HepG2 (cell line): ENCODE results near the gene ADGRG1. TPM values are rescaled to one million over a fixed set of nuclear protein-coding genes. Genes with fewer than 3 reads are reported as not detected.
A peak's percentile ranks its signal among the peaks of the same experiment; 100 is the strongest.

ENCODE experiments used
- CBFB ChIP-seq: sonication (generic); formaldehyde crosslinking; IDR thresholded peaks from 2 replicates; pipeline ENCODE4 v1.4.0; 2020; ENCODE audit warnings: missing genetic modification reagents
- DNMT3B ChIP-seq: conservative IDR thresholded peaks from 2 replicates; pipeline ENCODE4 v1.6.1; 2016; ENCODE audit warnings: missing biosample characterization, control low read depth
- FIP1L1 ChIP-seq: fragments of 200-400 bp; formaldehyde crosslinking; IDR thresholded peaks from 2 replicates; pipeline ENCODE4 v1.6.1; 2018; ENCODE audit warnings: low read depth, mild to moderate bottlenecking, low read length, moderate library complexity, borderline replicate concordance; ENCODE audit not compliant: insufficient read depth
- GLI4 ChIP-seq: sonication (generic); formaldehyde crosslinking; IDR thresholded peaks from 2 replicates; pipeline ENCODE4 v1.5.1; 2020; ENCODE audit warnings: missing genetic modification reagents, mild to moderate bottlenecking, moderate library complexity, borderline replicate concordance
- KDM5A ChIP-seq: fragments of 200-600 bp; sonication (generic); IDR thresholded peaks from 2 replicates; pipeline ENCODE4 v1.7.0; 2018; ENCODE audit warnings: antibody characterized with exemption, mild to moderate bottlenecking, low read length, borderline replicate concordance
- KLF12 ChIP-seq: sonication (generic); formaldehyde crosslinking; IDR thresholded peaks from 2 replicates; pipeline ENCODE4 v1.4.0; 2020; ENCODE audit warnings: missing genetic modification reagents, borderline replicate concordance
- MAFK ChIP-seq, 2 experiments: IDR thresholded peaks in 1 of 2; conservative IDR thresholded peaks in 1 of 2; 2 replicates each; pipeline ENCODE4 v1.6.1; 2011; ENCODE audit warnings: improper control_type of control experiment in 2 of 2, low read length in 2 of 2
- MED8 ChIP-seq: sonication (generic); formaldehyde crosslinking; IDR thresholded peaks from 2 replicates; pipeline ENCODE4 v1.8.1; 2023; ENCODE audit warnings: mild to moderate bottlenecking, missing genetic modification reagents; ENCODE audit not compliant: insufficient replicate concordance
- NBN ChIP-seq: fragments of 450-650 bp; conservative IDR thresholded peaks from 2 replicates; pipeline ENCODE4 v1.6.1; 2017
- POLR2AphosphoS2 ChIP-seq: IDR thresholded peaks from 2 replicates; pipeline ENCODE4 v1.6.1; 2011; ENCODE audit warnings: low read depth, low read length, improper control_type of control experiment
- SP140L ChIP-seq: sonication (generic); formaldehyde crosslinking; IDR thresholded peaks from 2 replicates; pipeline ENCODE4 v1.4.0; 2020; ENCODE audit warnings: missing genetic modification reagents, borderline replicate concordance
- SP2 ChIP-seq: sonication (generic); formaldehyde crosslinking; IDR thresholded peaks from 2 replicates; pipeline ENCODE4 v1.5.1; 2020; ENCODE audit warnings: mild to moderate bottlenecking, missing genetic modification reagents
- TOE1 ChIP-seq: sonication (generic); formaldehyde crosslinking; IDR thresholded peaks from 2 replicates; pipeline ENCODE4 v1.4.0; 2020; ENCODE audit warnings: mild to moderate bottlenecking, missing genetic modification reagents
- U2AF2 ChIP-seq: fragments of 200-400 bp; formaldehyde crosslinking; IDR thresholded peaks from 2 replicates; pipeline ENCODE4 v1.6.1; 2017; ENCODE audit warnings: low read depth, mild to moderate bottlenecking, low read length
- ZFP37 ChIP-seq: sonication (generic); formaldehyde crosslinking; IDR thresholded peaks from 2 replicates; pipeline ENCODE4 v1.4.0; 2020; ENCODE audit warnings: missing genetic modification reagents, borderline replicate concordance
- ZFP41 ChIP-seq: sonication (generic); formaldehyde crosslinking; IDR thresholded peaks from 2 replicates; pipeline ENCODE4 v1.4.0; 2020; ENCODE audit warnings: mild to moderate bottlenecking, missing genetic modification reagents, borderline replicate concordance
- ZFP82 ChIP-seq: sonication (generic); formaldehyde crosslinking; IDR thresholded peaks from 2 replicates; pipeline ENCODE4 v1.5.1; 2020; ENCODE audit warnings: mild to moderate bottlenecking, missing genetic modification reagents, borderline replicate concordance
- ZFX ChIP-seq: sonication (generic); formaldehyde crosslinking; IDR thresholded peaks from 2 replicates; pipeline ENCODE4 v1.4.0; 2020; ENCODE audit warnings: mild to moderate bottlenecking, low read depth, missing genetic modification reagents, moderate library complexity
- ZFYVE20 ChIP-seq: sonication (generic); formaldehyde crosslinking; IDR thresholded peaks from 2 replicates; pipeline ENCODE4 v1.8.0; 2023; ENCODE audit warnings: low read depth, mild to moderate bottlenecking, moderate library complexity, missing genetic modification reagents, borderline replicate concordance
- ZIK1 ChIP-seq: sonication (generic); formaldehyde crosslinking; IDR thresholded peaks from 2 replicates; pipeline ENCODE4 v1.5.0; 2020; ENCODE audit warnings: mild to moderate bottlenecking, low read depth, missing genetic modification reagents, borderline replicate concordance
- ZNF207 ChIP-seq: fragments of 450-650 bp; IDR thresholded peaks from 2 replicates; pipeline ENCODE4 v1.6.1; 2016; ENCODE audit warnings: antibody characterized with exemption, borderline replicate concordance
- ZNF530 ChIP-seq: sonication (generic); formaldehyde crosslinking; IDR thresholded peaks from 2 replicates; pipeline ENCODE4 v1.5.0; 2020; ENCODE audit warnings: low read depth, mild to moderate bottlenecking, missing genetic modification reagents
- ZNF614 ChIP-seq: IDR thresholded peaks from 2 replicates; pipeline ENCODE4 v1.6.1; 2018; ENCODE audit warnings: missing biosample characterization, missing genetic modification reagents, inconsistent platforms, borderline replicate concordance
- ZNF678 ChIP-seq: sonication (generic); formaldehyde crosslinking; IDR thresholded peaks from 2 replicates; pipeline ENCODE4 v1.4.0; 2020; ENCODE audit warnings: mild to moderate bottlenecking, missing genetic modification reagents
- ZNF75D ChIP-seq: sonication (generic); formaldehyde crosslinking; IDR thresholded peaks from 2 replicates; pipeline ENCODE4 v1.8.1; 2023; ENCODE audit warnings: missing genetic modification reagents, mild to moderate bottlenecking, borderline replicate concordance
- polyA plus RNA-seq, 8 experiments: library from polyadenylated mRNA; depleted of rRNA in 3 of 8; stranded (reverse) in 7 of 8; unstranded in 1 of 8; fragments of >200 nt; fragmentation: Illumina TruSeq in 4 of 8; extraction: Trizol in 4 of 8; gene quantifications; 2 replicates each; pipeline versions ENCODE4 v1.2.1 to v1.2.3, GENCODE V29; 2011 to 2016; ENCODE audit warnings: low read depth in 4 of 8, missing spikeins in 1 of 8, mixed read lengths in 1 of 8; ENCODE audit not compliant: insufficient read depth in 1 of 8
- total RNA-seq, 5 experiments: library from RNA; depleted of rRNA; stranded (reverse); fragments of >200 nt; fragmentation: Illumina TruSeq; extraction: Trizol; gene quantifications; 2 replicates each; pipeline ENCODE4 v1.2.3, GENCODE V29; 2016; ENCODE audit warnings: low read depth in 1 of 5
- TF ChIP-seq, protein P1 (sequence below): sonication (generic); formaldehyde crosslinking; IDR thresholded peaks from 2 replicates; pipeline ENCODE4 v1.8.0; 2022; ENCODE audit warnings: mild to moderate bottlenecking, missing genetic modification reagents, moderate library complexity
- TF ChIP-seq, protein P2 (sequence below): sonication (generic); formaldehyde crosslinking; IDR thresholded peaks from 2 replicates; pipeline ENCODE4 v1.4.0; 2020; ENCODE audit warnings: missing genetic modification reagents
- TF ChIP-seq, protein P3 (sequence below): sonication (generic); formaldehyde crosslinking; IDR thresholded peaks from 2 replicates; pipeline ENCODE4 v1.5.0; 2020; ENCODE audit warnings: missing genetic modification reagents, mild to moderate bottlenecking, borderline replicate concordance

Gene ADGRG1
- total and polyA plus RNA-seq, 2 of the 13 experiments (the other 11 are each of a cell fraction or from before 2014, with no cell fraction given) = 2.7 to 5.9 TPM

DNA sequence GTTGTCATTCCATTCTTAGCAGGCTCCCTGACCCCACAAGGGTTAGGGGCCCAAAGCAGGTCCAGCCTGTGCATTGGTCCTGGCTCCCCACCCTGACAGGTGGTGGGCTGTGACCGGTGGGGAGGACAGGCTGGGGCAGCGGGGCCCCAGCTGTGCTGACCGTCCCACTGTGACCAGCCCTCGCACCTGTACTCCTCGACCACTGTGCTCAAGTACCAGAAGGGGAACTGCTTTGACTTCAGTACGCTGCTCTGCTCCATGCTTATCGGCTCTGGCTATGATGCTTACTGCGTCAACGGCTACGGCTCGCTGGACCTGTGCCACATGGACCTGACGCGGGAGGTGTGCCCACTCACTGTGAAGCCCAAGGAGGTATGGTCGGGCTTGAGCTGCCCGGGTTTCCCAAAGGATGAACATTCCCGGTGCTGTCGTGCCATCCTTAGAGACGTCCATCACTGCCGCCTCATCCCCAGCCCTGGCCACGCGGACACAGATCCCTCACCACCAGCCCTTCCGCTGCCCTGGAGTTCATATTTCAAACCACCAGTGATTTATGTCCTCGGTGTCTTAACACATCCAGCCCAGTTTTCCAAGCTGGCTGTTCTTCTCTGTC, 73.4 kb downstream of the ADGRG1 start (continued):
- no peak for TF ChIP-seq CBFB (CRISPR knock-in tag)
- no peak for TF ChIP-seq GLI4 (CRISPR knock-in tag)
- TF ChIP-seq POLR2AphosphoS2 = no peak
- TF ChIP-seq MAFK (conservative IDR thresholded peaks at IDR 0.05 in 1 of 2, IDR thresholded peaks at IDR 0.05 in 1 of 2; ENCODE audit: low read length in 2 of 2) = no peak
- no peak for TF ChIP-seq TOE1 (CRISPR knock-in tag)
- no peak for TF ChIP-seq ZNF530 (CRISPR knock-in tag)
- no peak for TF ChIP-seq ZFYVE20 (CRISPR knock-in tag)
- TF ChIP-seq, protein P1, sequence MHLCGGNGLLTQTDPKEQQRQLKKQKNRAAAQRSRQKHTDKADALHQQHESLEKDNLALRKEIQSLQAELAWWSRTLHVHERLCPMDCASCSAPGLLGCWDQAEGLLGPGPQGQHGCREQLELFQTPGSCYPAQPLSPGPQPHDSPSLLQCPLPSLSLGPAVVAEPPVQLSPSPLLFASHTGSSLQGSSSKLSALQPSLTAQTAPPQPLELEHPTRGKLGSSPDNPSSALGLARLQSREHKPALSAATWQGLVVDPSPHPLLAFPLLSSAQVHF (CRISPR knock-in tag) = no peak
- no peak for TF ChIP-seq FIP1L1
- TF ChIP-seq, protein P2, sequence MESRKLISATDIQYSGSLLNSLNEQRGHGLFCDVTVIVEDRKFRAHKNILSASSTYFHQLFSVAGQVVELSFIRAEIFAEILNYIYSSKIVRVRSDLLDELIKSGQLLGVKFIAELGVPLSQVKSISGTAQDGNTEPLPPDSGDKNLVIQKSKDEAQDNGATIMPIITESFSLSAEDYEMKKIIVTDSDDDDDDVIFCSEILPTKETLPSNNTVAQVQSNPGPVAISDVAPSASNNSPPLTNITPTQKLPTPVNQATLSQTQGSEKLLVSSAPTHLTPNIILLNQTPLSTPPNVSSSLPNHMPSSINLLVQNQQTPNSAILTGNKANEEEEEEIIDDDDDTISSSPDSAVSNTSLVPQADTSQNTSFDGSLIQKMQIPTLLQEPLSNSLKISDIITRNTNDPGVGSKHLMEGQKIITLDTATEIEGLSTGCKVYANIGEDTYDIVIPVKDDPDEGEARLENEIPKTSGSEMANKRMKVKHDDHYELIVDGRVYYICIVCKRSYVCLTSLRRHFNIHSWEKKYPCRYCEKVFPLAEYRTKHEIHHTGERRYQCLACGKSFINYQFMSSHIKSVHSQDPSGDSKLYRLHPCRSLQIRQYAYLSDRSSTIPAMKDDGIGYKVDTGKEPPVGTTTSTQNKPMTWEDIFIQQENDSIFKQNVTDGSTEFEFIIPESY (CRISPR knock-in tag) = peak; percentile 57; the same call in 1 of the 2 replicates
- no peak for TF ChIP-seq ZFP82 (CRISPR knock-in tag)
- TF ChIP-seq DNMT3B = no peak
- no peak for TF ChIP-seq ZNF207
- no peak for TF ChIP-seq ZNF678
- TF ChIP-seq SP2 (CRISPR knock-in tag) = no peak
- TF ChIP-seq U2AF2 = no peak
- TF ChIP-seq NBN = no peak
- no peak for TF ChIP-seq ZNF75D
- no peak for TF ChIP-seq ZNF614
- no peak for TF ChIP-seq ZFP41 (CRISPR knock-in tag)
- TF ChIP-seq ZFX (CRISPR knock-in tag) = no peak
- TF ChIP-seq ZIK1 (CRISPR knock-in tag) = no peak
- TF ChIP-seq SP140L (CRISPR knock-in tag) = no peak
- TF ChIP-seq ZFP37 (CRISPR knock-in tag) = no peak
- TF ChIP-seq, protein P3, sequence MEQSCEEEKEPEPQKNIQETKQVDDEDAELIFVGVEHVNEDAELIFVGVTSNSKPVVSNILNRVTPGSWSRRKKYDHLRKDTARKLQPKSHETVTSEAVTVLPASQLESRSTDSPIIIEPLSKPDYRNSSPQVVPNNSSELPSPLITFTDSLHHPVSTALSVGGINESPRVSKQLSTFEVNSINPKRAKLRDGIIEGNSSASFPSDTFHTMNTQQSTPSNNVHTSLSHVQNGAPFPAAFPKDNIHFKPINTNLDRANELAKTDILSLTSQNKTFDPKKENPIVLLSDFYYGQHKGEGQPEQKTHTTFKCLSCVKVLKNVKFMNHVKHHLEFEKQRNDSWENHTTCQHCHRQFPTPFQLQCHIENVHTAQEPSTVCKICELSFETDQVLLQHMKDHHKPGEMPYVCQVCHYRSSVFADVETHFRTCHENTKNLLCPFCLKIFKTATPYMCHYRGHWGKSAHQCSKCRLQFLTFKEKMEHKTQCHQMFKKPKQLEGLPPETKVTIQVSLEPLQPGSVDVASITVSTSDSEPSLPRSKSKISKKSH = no peak
- TF ChIP-seq MED8 (CRISPR knock-in tag) = no peak
- TF ChIP-seq KDM5A = no peak
- TF ChIP-seq KLF12 (CRISPR knock-in tag) = no peak
